B cell (primary cell): Measurements from ENCODE around the gene TOMM20L. TPM values are rescaled to one million over a fixed set of nuclear protein-coding genes. Genes with fewer than 3 reads are reported as not detected.

Source experiments
- ATAC-seq: fragments of 200-7000 bp; cut with Tn5 transposase; one replicate; pipeline ENCODE4 v1.10.0; 2021; ENCODE audit warnings: low read depth, mild to moderate bottlenecking, moderate number of reproducible peaks, moderate library complexity
- CTCF ChIA-PET: fragments of 350-600 bp; sonication (Branson Sonifier 250); formaldehyde crosslinking; loops from one replicate; lab custom pipeline; 2021; ENCODE audit warnings: antibody characterized with exemption, inconsistent platforms; lab: Charles Lee
- POLR2A ChIA-PET: fragments of 350-600 bp; sonication (Branson Sonifier 250); formaldehyde crosslinking; loops from one replicate; lab custom pipeline; 2021; ENCODE audit warnings: antibody characterized with exemption; lab: Charles Lee
- DNase-seq: peaks from one replicate; pipeline ENCODE4 v3.0.0; 2013
- H2AFZ ChIP-seq: 2 replicates; pipeline ENCODE4 v1.6.1; 2012; ENCODE audit warnings: mild to moderate bottlenecking, low read depth, low read length; ENCODE audit not compliant: insufficient read depth, poor library complexity, severe bottlenecking
- H3K27ac ChIP-seq, 2 donors: 1 replicate in 1 of 2; 2 replicates in 1 of 2; pipeline ENCODE4 v1.5.1; 2012 to 2013; ENCODE audit warnings: low read length in 2 of 2, mild to moderate bottlenecking in 2 of 2, moderate library complexity in 1 of 2
- H3K27me3 ChIP-seq, 4 experiments: fragments of 200-600 bp in 1 of 4; sonication (generic) in 1 of 4; replicated peaks in 1 of 4; 1 replicate in 2 of 4; 2 replicates in 2 of 4; pipeline versions ENCODE4 v1.6.1 to v1.7.0; 2013 to 2016; ENCODE audit warnings: low read length in 3 of 4, mild to moderate bottlenecking in 2 of 4, mixed read lengths in 1 of 4, moderate library complexity in 1 of 4; ENCODE audit not compliant: insufficient read depth in 4 of 4, control insufficient read depth in 3 of 4; ENCODE audit errors: control extremely low read depth in 1 of 4
- H3K36me3 ChIP-seq, 2 experiments: replicated peaks in 1 of 2; 1 replicate in 1 of 2; 2 replicates in 1 of 2; pipeline versions ENCODE4 v1.6.1 to v1.7.1; 2013; ENCODE audit warnings: low read length in 1 of 2; ENCODE audit not compliant: insufficient read depth in 2 of 2, control insufficient read depth in 1 of 2; ENCODE audit errors: control extremely low read depth in 1 of 2, extremely low read depth in 1 of 2
- H3K4me1 ChIP-seq, 2 donors: fragments of 200-600 bp in 1 of 2; sonication (generic) in 1 of 2; 1 replicate in 1 of 2; 2 replicates in 1 of 2; pipeline versions ENCODE4 v1.5.1 to v1.6.1; 2013 to 2017; ENCODE audit warnings: low read length in 2 of 2; ENCODE audit not compliant: control insufficient read depth in 2 of 2, insufficient read depth in 2 of 2
- H3K4me2 ChIP-seq: replicated peaks from 2 replicates; pipeline ENCODE3; 2012; ENCODE audit warnings: mild to moderate bottlenecking, low read depth, low read length; ENCODE audit not compliant: poor library complexity, severe bottlenecking
- H3K4me3 ChIP-seq, 5 experiments: fragments of 200-600 bp in 1 of 5; sonication (generic) in 1 of 5; 1 replicate in 3 of 5; 2 replicates in 2 of 5; pipeline versions ENCODE4 v1.5.1 to v1.7.0; 2011 to 2016; ENCODE audit warnings: low read length in 4 of 5, mild to moderate bottlenecking in 4 of 5, low read depth in 2 of 5, control low read depth in 1 of 5, moderate library complexity in 1 of 5; ENCODE audit not compliant: insufficient read depth in 1 of 5; ENCODE audit errors: control extremely low read depth in 1 of 5, extremely low read depth in 1 of 5
- H3K79me2 ChIP-seq: fragments of 200-600 bp; sonication (generic); one replicate; pipeline ENCODE4 v1.6.0; 2016; ENCODE audit warnings: low read length; ENCODE audit not compliant: control insufficient read depth, insufficient read depth
- H3K9ac ChIP-seq: fragments of 200-600 bp; sonication (generic); 2 replicates; pipeline ENCODE4 v1.6.1; 2017; ENCODE audit warnings: mild to moderate bottlenecking, low read length, moderate library complexity
- H3K9me3 ChIP-seq, 3 donors: one replicate each; pipeline versions ENCODE4 v1.6.1 to v1.7.1; 2013; ENCODE audit warnings: low read length in 2 of 3; ENCODE audit not compliant: control insufficient read depth in 2 of 3, insufficient read depth in 1 of 3; ENCODE audit errors: control extremely low read depth in 1 of 3
- H4K20me1 ChIP-seq: 2 replicates; pipeline ENCODE4 v1.6.0; 2012; ENCODE audit warnings: mild to moderate bottlenecking, low read length; ENCODE audit not compliant: insufficient read depth, control insufficient read depth, poor library complexity, severe bottlenecking
- H3K27ac Mint-ChIP-seq: one replicate; pipeline ENCODE4 v1.8.0; 2021; ENCODE audit warnings: mixed read lengths
- H3K27me3 Mint-ChIP-seq: one replicate; pipeline ENCODE4 v1.8.0; 2021; ENCODE audit warnings: mixed read lengths
- H3K4me1 Mint-ChIP-seq: one replicate; pipeline ENCODE4 v1.8.0; 2021; ENCODE audit warnings: mixed read lengths
- H3K4me3 Mint-ChIP-seq: one replicate; pipeline ENCODE4 v1.8.0; 2021; ENCODE audit warnings: mixed read lengths
- H3K9me3 Mint-ChIP-seq: one replicate; pipeline ENCODE4 v1.8.0; 2022; ENCODE audit warnings: mixed read lengths; ENCODE audit not compliant: insufficient read depth
- CTCF ChIP-seq: fragments of 200-600 bp; IDR thresholded peaks from one replicate; pipeline ENCODE4 v1.8.0; 2022; ENCODE audit warnings: antibody characterized with exemption, mild to moderate bottlenecking
- EZH2 ChIP-seq: IDR thresholded peaks from 2 replicates; pipeline ENCODE4 v1.6.1; 2012; ENCODE audit warnings: borderline replicate concordance, low read depth, mild to moderate bottlenecking, moderate library complexity, low read length; ENCODE audit not compliant: insufficient read depth, poor library complexity, severe bottlenecking
- WGBS: methylation state at CpG from one replicate; pipeline ENCODE4 v1.1.5; 2013; ENCODE audit warnings: missing lambda C conversion rate; ENCODE audit not compliant: insufficient coverage; 5-methylcytosine and 5-hydroxymethylcytosine counted together
- intact Hi-C: fragments of 100-400 bp; cut with micrococcal nuclease; formaldehyde crosslinking; loops from one replicate; pipeline ENCODE4 v1.10.0; 2022
- polyA plus RNA-seq: library from polyadenylated mRNA; depleted of rRNA; stranded (reverse); fragments of >200 nt; gene quantifications from 2 replicates; pipeline ENCODE4 v1.2.3, GENCODE V29; 2012
- total RNA-seq, 2 donors: library from RNA; stranded (reverse); fragments of 120-200 nt in 1 of 2; gene quantifications; 1 replicate in 1 of 2; 2 replicates in 1 of 2; pipeline versions ENCODE4 v1.2.3 to v1.2.4, GENCODE V29; 2013 to 2022

TOMM20L gene
- total and polyA plus RNA-seq, 2 donors (not counting 1 experiment from before 2014, with no cell fraction given), result 1.3 TPM; not detected in 1

- H3K4me3 ChIP-seq, result no peak overlapping the region
- H3K27ac ChIP-seq, result no peak overlapping the region
- intact Hi-C loops, result loop anchor here (2.0 kb wide), 1 partner anchor 254 kb away; no protein-coding TSS in a partner anchor
- no peaks in the 10 kb centered on the region for H3K4me1 ChIP-seq
- Mint-ChIP-seq H3K27me3 (no peaks in the 10 kb centered on the region), H3K9me3 (no peaks in the 10 kb centered on the region), H3K27ac (no peak overlapping the region), H3K4me1 (no peaks in the 10 kb centered on the region), H3K4me3 (no peak overlapping the region)
- H4K20me1 ChIP-seq, result no peaks in the 10 kb centered on the region
- peak; percentile 35 for DNase-seq
- CTCF ChIA-PET, result interaction anchor here (1.4 to 1.7 kb wide), 2 partner anchors 11 to 65 kb away, joined by 4 read pairs; partner anchors contain the start of gene ARID4A
- POLR2A ChIA-PET, result no interaction called here
- no peaks in the 10 kb centered on the region for H3K79me2 ChIP-seq
- H2AFZ ChIP-seq, result no peak overlapping the region
- no peak overlapping the region for H3K9ac ChIP-seq
- H3K36me3 ChIP-seq, result peaks cover 19 to 50% of the 10 kb centered on the region in 2 experiments
- ATAC-seq, result peak; percentile 33
- TF ChIP-seq CTCF (peak; percentile 37), EZH2 (no peak)
- H3K4me2 ChIP-seq, result no peak overlapping the region
- H3K27me3 ChIP-seq, result no peaks in the 10 kb centered on the region
- H3K9me3 ChIP-seq, result no peaks in the 10 kb centered on the region
- no CpG with 5 or more reads among the region's 3 CpGs for WGBS
Observed at GRCh38 chr14:58362798-58363412, 32.8 kb upstream of the TOMM20L start.

DNA sequence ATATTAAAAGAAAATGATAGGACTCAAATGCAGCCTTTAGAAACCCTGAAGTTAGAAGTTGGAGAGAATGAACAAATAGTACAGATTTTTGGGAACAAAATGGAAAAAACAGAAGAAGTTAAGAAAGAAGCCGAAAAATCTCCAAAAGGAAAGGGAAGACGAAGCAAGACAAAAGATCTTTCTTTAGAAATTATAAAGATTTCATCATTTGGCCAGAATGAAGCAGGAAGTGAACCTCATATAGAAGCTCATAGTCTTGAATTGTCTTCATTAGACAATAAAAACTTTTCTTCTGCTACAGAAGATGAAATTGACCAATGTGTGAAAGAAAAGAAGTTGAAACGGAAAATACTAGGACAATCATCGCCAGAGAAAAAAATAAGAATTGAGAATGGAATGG, 31.4 kb upstream of the TOMM20L start:
- no peaks in the 10 kb centered on the region for H4K20me1 ChIP-seq
- intact Hi-C loops, result no loop called here
- no peak overlapping the region for H3K27ac Mint-ChIP-seq
- H3K27me3 ChIP-seq, result no peaks in the 10 kb centered on the region
- H3K4me2 ChIP-seq, result no peak overlapping the region
- no peaks in the 10 kb centered on the region for H3K79me2 ChIP-seq
- H3K4me1 Mint-ChIP-seq, result no peaks in the 10 kb centered on the region
- CTCF ChIA-PET, result interaction anchor here (1.2 to 1.7 kb wide), 2 partner anchors 13 to 32 kb away, joined by 4 to 6 read pairs; partner anchors contain the start of gene TOMM20L
- H3K27me3 Mint-ChIP-seq, result no peaks in the 10 kb centered on the region
- POLR2A ChIA-PET, result no interaction called here
- no peak overlapping the region for H3K4me3 Mint-ChIP-seq
- peaks cover 16 to 54% of the 10 kb centered on the region in 2 experiments for H3K36me3 ChIP-seq
- H3K9me3 ChIP-seq, result no peaks in the 10 kb centered on the region
- ATAC-seq (no peak), DNase-seq (no peak)
- H3K9ac ChIP-seq, result no peak overlapping the region
- H3K4me3 ChIP-seq, result no peak overlapping the region
- no peaks in the 10 kb centered on the region for H3K4me1 ChIP-seq
- TF ChIP-seq CTCF (no peak), EZH2 (no peak)
- H3K9me3 Mint-ChIP-seq, result no peaks in the 10 kb centered on the region
- no peak overlapping the region for H2AFZ ChIP-seq
- no peak overlapping the region for H3K27ac ChIP-seq
- WGBS, result 100% methylated on average over 2 of the region's 4 CpGs
